LNCaP clone FGC (cell line): Measurements from ENCODE around the gene CADM2.

Experiments used
- DNase-seq: peaks from one replicate; pipeline ENCODE4 v3.0.0-alpha.2; 2011; ENCODE audit warnings: low read depth
- H3K4me3 ChIP-seq: 2 replicates; pipeline ENCODE4 v1.5.1; 2011; ENCODE audit warnings: mild to moderate bottlenecking, low read depth, low read length, control low read depth
- TF ChIP-seq, protein P1 (sequence below): IDR thresholded peaks from 2 replicates; pipeline ENCODE4 v1.5.1; 2012; ENCODE audit warnings: mild to moderate bottlenecking; ENCODE audit not compliant: control insufficient read depth, insufficient read depth; ENCODE audit errors: extremely low read depth

Gene CADM2

DNA sequence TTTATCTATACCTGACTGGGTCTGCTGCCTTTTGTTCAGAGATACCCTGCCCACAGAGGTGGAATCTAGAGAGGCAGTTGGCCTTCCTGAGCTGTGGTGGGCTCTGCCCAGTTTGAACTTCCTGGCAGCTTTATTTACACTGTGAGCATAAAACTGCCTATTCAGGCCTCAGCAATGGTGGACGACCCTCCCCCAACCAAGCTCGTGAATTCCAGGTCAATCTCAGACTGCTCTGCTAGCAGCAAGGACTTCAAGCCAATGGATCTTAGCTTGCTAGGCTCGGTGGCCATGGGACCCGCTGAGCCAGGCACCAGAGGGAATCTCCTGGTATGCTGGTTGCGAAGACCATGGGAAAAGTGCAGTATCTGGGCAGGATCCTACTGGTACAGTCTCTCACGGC is 270.2 kb downstream of the CADM2 start:
- H3K4me3 ChIP-seq = no peak overlapping the region
- TF ChIP-seq, protein P1, sequence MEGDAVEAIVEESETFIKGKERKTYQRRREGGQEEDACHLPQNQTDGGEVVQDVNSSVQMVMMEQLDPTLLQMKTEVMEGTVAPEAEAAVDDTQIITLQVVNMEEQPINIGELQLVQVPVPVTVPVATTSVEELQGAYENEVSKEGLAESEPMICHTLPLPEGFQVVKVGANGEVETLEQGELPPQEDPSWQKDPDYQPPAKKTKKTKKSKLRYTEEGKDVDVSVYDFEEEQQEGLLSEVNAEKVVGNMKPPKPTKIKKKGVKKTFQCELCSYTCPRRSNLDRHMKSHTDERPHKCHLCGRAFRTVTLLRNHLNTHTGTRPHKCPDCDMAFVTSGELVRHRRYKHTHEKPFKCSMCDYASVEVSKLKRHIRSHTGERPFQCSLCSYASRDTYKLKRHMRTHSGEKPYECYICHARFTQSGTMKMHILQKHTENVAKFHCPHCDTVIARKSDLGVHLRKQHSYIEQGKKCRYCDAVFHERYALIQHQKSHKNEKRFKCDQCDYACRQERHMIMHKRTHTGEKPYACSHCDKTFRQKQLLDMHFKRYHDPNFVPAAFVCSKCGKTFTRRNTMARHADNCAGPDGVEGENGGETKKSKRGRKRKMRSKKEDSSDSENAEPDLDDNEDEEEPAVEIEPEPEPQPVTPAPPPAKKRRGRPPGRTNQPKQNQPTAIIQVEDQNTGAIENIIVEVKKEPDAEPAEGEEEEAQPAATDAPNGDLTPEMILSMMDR = no peak
- DNase-seq = no peak

DNA sequence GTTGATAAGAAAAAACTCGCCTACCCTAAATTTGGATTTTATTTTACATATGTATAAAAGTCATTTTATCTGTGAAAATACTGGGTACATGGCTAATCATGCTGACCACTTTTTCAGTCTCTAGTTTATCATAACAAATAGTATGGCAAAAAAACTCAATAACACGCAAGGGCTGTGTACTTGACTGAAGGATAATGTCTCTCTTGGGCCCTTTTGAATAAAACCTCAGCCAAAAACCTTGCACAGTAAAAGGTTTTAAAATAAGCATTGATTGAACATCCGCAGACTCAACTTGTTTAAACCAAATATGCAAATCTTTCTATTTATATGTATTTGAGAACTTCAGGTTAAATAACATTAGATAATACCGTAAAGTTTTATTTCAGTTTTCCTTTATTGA is 285.3 kb downstream of the CADM2 start:
- TF ChIP-seq, protein P1 = no peak
- no peak for DNase-seq
- no peak overlapping the region for H3K4me3 ChIP-seq

DNA sequence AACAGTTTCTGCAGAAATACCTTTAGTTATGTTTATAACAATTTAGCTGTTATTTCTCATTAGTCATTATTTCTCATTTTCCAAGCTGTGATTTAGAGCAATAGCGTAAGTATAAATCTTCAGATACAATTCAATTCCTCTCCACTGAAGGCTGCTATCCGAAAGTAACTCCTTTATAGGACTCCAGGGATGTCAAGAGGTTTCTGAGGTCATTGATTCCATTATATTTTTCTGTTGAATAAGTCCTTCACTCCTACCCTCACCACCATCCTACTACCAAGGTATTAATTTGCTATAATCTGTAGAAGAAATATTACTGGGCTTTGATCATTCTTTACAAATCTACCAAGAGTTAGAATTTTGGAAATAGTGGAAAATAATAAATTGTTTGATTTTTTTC is 285.7 kb downstream of the CADM2 start:
- DNase-seq = no peak
- TF ChIP-seq, protein P1 = no peak
- H3K4me3 ChIP-seq = no peak overlapping the region

DNA sequence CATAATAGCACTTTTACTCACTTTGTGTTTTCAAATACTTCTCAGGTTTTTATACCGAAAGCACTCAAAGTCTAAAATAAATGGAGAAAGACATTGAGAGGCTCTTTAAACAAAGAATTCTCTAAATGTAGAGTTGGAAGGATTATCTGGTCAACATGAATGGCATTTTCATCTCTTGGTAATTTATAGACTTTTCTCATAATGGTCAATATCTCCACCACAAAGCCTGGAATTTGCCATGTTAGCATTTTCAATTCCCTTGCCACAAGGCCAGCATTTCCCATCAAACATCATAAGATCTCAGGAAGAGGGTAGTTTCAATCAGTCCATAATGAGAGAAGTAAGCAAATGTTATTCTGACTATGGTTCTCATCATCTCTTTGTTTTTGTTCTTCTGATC is 293.0 kb downstream of the CADM2 start:
- TF ChIP-seq, protein P1 = no peak
- no peak for DNase-seq
- H3K4me3 ChIP-seq = no peak overlapping the region

DNA sequence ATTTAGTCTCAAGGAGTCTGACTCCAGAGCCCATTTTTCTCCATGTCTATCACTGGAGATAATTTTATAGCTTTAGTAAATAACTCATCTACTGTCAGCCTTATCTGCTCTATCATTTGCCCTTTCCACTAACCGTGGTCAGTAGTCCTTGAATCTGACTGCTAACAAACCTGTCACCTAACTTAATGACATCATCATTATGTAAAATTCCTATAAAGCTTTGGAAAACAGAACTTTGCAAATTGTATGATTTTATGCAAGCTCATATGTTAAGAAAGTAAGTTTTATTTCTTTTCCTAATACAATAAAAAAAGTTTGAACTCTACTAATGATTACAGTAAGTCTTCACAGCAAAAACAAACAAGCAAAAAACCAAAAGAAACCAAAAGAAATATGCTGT is 293.9 kb downstream of the CADM2 start:
- DNase-seq = no peak
- TF ChIP-seq, protein P1 = no peak
- H3K4me3 ChIP-seq = no peak overlapping the region

DNA sequence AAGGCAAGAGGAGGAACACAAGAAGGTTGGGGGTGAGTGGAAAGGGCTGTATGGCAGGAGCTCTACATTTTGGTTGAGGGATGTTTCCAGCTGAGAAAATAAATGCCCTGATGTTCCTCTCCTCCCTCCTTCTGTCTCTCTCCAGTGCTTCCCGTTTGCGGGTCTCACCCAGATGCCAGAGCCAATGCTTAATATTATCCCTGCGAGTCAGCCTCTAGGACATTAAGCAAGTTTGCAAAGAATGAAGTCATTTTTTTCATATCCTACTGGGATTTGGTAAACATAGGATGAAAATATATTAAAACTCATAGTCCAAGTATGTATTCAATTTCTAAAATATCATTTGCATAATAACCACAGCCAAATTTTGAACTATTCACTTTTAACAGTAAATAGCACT is 295.9 kb downstream of the CADM2 start:
- no peak overlapping the region for H3K4me3 ChIP-seq
- TF ChIP-seq, protein P1 = no peak
- DNase-seq = no peak

DNA sequence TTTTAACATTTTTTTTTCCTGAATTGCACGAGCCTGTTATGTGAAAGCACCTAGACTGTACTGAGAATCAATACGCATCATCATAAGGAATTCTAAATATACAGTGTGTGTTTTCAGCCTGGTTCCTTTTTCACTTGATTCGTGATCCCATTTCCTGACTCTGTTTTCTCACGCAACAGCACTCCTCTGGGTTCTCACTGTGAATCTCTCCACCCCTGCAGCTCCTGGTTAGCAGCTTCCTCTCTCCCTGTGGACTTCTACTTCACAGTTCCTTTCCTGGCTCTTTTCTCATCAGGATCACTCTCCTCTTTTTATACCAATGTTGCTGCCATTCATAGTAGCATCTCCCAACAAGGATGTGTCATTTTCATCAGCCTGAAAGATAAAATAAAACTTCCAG is 297.2 kb downstream of the CADM2 start:
- no peak overlapping the region for H3K4me3 ChIP-seq
- no peak for DNase-seq
- TF ChIP-seq, protein P1 = no peak
